ENCODE data around the gene PCDHGA8.
A peak's percentile ranks its signal among the peaks of the same experiment; 100 is the strongest.
"Not testable (repeated sequence)": the region's sequence is repeated elsewhere in the genome, so short reads cannot be mapped to it uniquely, and the experiment has no call there.

PCDHGA8 gene

GRCh38 chr5:141389153-141390042, 3.0 kb upstream of the PCDHGA8 start:
- Mint-ChIP-seq H3K9me3 (peaks cover 75% of the 10 kb centered on the region), H3K4me1 (no peaks in the 10 kb centered on the region), H3K36me3 (ENCODE audit: low read depth) (peaks cover 46% of the 10 kb centered on the region), H3K27me3 (ENCODE audit: low read depth) (no peaks in the 10 kb centered on the region), H3K27ac (no peak overlapping the region), H3K4me3 (peak overlapping the region in 1 of 3 experiments; percentile 53)
- TF ChIP-seq CTCF (IDR thresholded peaks at IDR 0.05; ENCODE audit: unreplicated experiment in 3 of 3), result no peak

- peaks cover 67% of the 10 kb centered on the region for H3K9me3 Mint-ChIP-seq
- no peaks in the 10 kb centered on the region for H3K27me3 Mint-ChIP-seq (ENCODE audit: low read depth)
- TF ChIP-seq CTCF (IDR thresholded peaks at IDR 0.05; ENCODE audit: unreplicated experiment in 3 of 3), result no peak
- no peak overlapping the region for H3K27ac Mint-ChIP-seq
- peaks cover 61% of the 10 kb centered on the region for H3K36me3 Mint-ChIP-seq (ENCODE audit: low read depth)
- no peak overlapping the region for H3K4me3 Mint-ChIP-seq
- H3K4me1 Mint-ChIP-seq, result no peaks in the 10 kb centered on the region
These were observed 834 bp downstream of the PCDHGA8 start for GRCh38 chr5:141393267-141393666.

GRCh38 chr5:141394401-141395187, 2.2 kb downstream of the PCDHGA8 start:
- H3K27ac Mint-ChIP-seq; H3K4me3 Mint-ChIP-seq; H3K27me3 Mint-ChIP-seq (ENCODE audit: low read depth); H3K4me1 Mint-ChIP-seq: not testable (repeated sequence)
- H3K36me3 Mint-ChIP-seq (ENCODE audit: low read depth), result peaks cover 59% of the 10 kb centered on the region
- H3K9me3 Mint-ChIP-seq, result peaks cover 65% of the 10 kb centered on the region

- H3K4me3 Mint-ChIP-seq; H3K27me3 Mint-ChIP-seq (ENCODE audit: low read depth); H3K4me1 Mint-ChIP-seq; H3K27ac Mint-ChIP-seq: not testable (repeated sequence)
- Mint-ChIP-seq H3K9me3 (peaks cover 63% of the 10 kb centered on the region), H3K36me3 (ENCODE audit: low read depth) (peaks cover 49% of the 10 kb centered on the region)
These were observed 5.5 kb downstream of the PCDHGA8 start, which contains the start of gene PCDHGB5 for GRCh38 chr5:141397756-141398551. TSS of gene PCDHGB5 (plus strand) at chr5:141397947. CDS start at chr5:141398128, 181 bp downstream.

- Mint-ChIP-seq H3K27me3 (ENCODE audit: low read depth) (no peaks in the 10 kb centered on the region), H3K27ac (no peak overlapping the region), H3K36me3 (ENCODE audit: low read depth) (peaks cover 47% of the 10 kb centered on the region), H3K4me3 (no peak overlapping the region), H3K4me1 (no peaks in the 10 kb centered on the region), H3K9me3 (peaks cover 62% of the 10 kb centered on the region)
- TF ChIP-seq CTCF (IDR thresholded peaks at IDR 0.05; ENCODE audit: unreplicated experiment in 3 of 3), result no peak
These were observed 6.2 kb downstream of the PCDHGA8 start for GRCh38 chr5:141398608-141399007.

GRCh38 chr5:141399555-141400258, 7.3 kb downstream of the PCDHGA8 start:
- Mint-ChIP-seq H3K27me3 (ENCODE audit: low read depth) (no peaks in the 10 kb centered on the region), H3K27ac (no peak overlapping the region), H3K36me3 (ENCODE audit: low read depth) (peaks cover 48% of the 10 kb centered on the region), H3K4me1 (no peaks in the 10 kb centered on the region), H3K4me3 (no peak overlapping the region), H3K9me3 (peaks cover 63% of the 10 kb centered on the region)
- no peak for TF ChIP-seq CTCF (IDR thresholded peaks at IDR 0.05; ENCODE audit: unreplicated experiment in 3 of 3)

Measured in nephron (organoid).